Colon (tissue), 2 donors: ENCODE results near the gene KRT25.

Experiments used
- FAIRE-seq: peaks from 2 replicates; lab custom pipeline; 2012; peaks lifted over from hg19 to GRCh38; lab: Jason Lieb, UNC
- donor health status: control.
- donor health status: control.

The KRT25 gene, protein sequence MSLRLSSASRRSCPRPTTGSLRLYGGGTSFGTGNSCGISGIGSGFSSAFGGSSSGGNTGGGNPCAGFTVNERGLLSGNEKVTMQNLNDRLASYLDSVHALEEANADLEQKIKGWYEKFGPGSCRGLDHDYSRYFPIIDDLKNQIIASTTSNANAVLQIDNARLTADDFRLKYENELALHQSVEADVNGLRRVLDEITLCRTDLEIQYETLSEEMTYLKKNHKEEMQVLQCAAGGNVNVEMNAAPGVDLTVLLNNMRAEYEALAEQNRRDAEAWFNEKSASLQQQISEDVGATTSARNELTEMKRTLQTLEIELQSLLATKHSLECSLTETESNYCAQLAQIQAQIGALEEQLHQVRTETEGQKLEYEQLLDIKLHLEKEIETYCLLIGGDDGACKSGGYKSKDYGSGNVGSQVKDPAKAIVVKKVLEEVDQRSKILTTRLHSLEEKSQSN

DNA sequence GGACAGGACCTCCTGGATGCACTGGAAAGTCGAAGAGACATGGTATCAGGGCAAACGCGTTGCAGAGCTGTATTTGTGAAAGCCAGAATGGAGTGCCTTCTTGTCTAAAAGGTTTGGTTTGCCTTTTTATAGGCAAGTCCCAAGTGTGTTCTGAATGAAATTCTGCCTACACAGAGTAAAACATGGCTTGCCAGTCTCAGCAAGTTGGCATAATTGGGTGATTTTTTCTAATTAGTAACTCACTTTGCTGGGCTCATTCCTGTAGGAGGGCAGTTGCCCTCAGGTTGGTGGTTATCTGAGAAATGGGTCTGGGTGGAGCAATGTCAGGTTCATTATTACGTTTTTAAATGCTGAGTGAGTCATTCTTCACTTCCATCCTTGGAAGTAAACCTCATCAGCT is at the start of gene KRT25:
Gene KRT25, minus strand, starts transcription at position 101 of the 400 bp plus-strand sequence. Its CDS starts 60 bp downstream, at position 41.
- FAIRE-seq, result no peak

DNA sequence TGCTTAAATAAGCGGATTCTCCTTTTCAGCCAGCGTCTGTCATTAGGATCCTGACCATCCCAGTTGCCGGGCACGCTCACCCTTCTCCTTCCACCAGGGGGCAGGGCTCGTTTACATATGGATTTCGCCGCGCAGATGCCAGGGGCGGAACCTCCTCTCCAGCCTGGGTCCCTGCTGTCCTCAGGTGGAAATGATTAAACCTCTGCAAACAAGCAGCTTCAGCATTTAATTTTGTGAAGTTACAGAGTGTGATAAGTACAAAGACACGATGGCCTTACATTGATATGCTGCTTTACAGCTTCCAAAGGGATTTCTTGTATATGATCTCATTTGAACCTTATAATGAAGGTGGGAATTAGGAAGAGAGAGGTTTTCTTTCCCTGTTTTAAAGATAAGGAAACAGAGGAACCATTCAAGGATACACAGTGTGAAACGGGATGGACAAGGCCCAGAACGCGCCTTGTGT is 48.5 kb upstream of the KRT25 start:
- no peak for FAIRE-seq

DNA sequence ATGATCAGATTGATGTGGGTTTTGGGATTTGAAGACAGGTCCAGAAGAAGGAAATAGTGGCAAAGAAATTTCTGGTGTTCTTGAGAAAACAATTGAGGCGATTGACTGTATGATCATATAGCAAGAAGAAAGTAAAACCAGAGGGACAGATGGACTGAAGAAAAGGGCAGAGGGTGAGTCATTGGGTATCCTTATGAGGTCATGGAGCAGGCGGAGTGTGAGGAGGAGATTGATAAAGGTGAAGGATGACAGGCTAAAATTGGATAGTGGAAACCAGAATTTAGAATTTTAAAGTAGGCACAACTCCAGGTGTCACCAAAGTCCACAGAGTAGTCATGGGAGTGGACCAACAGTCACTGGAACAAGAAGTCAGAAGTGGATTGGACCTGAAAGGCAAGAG is 46.0 kb upstream of the KRT25 start:
- FAIRE-seq, result no peak

DNA sequence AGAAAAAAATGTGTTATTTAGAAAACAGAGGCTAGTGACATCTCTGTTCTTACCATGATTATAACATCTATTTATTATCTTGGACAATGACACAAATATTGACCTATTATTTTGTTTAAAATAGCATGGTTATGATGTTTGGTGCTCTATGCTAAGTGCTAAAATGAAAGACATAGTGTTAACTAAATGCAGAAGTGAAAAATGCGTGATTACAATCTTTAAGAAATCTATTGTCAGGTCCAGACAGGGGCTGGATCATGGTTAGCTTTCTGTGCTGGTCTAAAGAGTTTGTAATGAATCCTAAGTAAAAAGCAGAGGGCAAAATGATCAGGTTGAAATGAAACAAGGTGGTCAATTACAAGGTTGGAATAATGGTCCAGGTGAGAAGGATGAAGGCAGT is 45.2 kb upstream of the KRT25 start:
- no peak for FAIRE-seq

DNA sequence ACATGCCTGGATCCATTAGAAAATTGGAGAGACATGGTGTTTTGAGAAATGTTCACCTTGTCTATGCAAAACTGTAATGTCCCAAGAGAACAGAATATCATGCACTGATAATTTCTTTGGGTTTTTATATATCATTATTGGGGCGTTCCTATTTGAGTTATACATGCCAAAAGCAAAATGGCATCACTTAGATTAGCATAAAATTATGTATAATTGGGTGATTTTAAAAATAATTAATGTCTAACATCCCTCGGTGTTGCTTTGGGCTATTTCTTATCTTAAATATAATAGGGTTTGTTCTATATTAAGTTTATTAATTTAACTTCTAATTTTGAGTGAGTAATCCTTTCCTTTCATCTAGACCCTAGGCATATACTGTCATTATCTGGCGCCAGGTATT is 44.7 kb upstream of the KRT25 start, which contains the start of gene KRT28:
Gene KRT28, minus strand, starts transcription at position 101 of the 400 bp plus-strand sequence. Its CDS starts 66 bp downstream, at position 35.
- FAIRE-seq, result no peak

DNA sequence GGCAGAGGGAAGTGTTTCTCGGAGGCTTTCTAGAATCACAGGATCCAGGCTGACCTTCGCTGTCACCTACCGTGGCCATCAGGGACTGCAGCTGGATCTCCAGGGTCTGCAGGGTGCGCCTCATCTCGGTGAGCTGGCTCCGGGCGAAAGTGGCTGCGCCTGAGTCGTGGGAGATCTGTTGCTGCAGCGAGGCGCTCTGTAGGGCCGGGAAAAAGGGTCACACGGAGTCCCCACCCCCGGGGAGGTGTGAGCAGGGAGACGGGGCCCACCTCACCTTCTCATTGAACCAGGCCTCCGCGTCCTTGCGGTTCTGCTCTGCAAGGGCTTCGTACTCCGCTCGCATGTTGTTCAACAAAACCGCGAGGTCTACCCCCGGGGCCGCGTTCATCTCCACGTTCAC is 41.7 kb upstream of the KRT25 start:
- no peak for FAIRE-seq

DNA sequence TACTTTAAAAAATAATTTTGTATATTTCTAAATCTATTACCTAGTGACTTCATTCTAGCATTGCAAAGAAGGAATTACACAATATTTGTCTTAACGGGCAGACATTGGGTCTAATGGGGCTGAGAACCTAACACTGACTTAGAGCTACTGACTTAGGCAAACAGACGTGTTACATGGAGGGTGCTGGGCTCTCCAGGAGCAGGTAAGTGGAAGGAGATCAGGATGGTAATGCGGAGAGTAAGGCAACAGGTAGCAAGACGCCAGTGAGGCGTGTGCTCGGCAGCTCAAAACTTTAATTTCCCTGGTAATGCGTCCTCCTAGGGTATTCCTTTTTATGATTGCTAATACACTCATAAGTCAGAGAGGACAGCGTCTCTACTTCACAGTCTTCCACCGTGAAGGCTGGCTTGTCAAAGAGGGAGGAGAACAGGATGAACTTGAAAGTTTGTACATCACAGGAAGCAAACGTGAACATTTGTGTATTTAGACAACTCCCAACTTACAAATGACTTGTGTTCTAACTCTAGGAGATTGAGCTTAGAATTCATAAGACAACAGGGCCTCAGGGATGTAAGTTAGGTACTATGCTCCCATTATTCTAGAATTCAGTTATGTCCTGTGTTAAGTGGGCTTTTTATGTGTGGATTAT is 40.0 kb upstream of the KRT25 start:
- no peak for FAIRE-seq

DNA sequence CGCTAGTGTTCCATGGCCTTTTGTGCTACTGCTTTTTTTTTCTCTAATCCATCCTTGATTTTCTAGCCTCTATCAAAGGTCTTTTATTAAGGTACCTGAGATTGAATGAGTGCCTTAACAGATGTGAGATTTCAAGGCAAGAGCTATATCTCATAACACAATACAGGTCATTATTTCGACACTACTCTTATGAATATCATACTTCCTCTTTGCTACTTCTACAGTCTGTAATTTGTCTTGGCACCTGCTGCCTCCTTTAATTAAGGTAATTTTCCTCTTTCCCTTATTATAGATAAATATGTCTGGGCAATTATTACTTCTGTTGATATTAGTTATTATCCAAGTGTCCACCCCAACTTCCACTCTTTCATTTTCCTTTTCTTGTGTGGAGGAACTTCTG is 39.3 kb upstream of the KRT25 start:
- FAIRE-seq, result no peak

DNA sequence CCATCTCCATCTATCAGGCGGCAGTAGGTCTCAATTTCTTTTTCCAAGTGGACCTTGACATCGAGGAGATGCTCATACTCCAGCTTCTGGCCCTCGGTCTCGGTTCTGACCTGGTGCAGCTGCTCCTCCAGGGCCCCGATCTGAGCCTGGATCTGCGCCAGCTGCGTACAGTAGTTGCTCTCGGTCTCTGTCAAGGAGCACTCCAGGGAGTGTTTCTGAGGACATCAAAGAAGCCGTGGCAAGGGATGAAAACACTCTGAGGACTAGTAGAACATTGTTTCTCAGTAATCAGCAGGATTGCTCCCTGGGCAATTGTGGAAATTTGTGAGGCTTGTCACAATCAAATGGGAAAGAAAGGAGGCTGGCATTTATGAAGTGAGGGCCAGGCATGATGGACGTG is 38.7 kb upstream of the KRT25 start:
- FAIRE-seq, result no peak

DNA sequence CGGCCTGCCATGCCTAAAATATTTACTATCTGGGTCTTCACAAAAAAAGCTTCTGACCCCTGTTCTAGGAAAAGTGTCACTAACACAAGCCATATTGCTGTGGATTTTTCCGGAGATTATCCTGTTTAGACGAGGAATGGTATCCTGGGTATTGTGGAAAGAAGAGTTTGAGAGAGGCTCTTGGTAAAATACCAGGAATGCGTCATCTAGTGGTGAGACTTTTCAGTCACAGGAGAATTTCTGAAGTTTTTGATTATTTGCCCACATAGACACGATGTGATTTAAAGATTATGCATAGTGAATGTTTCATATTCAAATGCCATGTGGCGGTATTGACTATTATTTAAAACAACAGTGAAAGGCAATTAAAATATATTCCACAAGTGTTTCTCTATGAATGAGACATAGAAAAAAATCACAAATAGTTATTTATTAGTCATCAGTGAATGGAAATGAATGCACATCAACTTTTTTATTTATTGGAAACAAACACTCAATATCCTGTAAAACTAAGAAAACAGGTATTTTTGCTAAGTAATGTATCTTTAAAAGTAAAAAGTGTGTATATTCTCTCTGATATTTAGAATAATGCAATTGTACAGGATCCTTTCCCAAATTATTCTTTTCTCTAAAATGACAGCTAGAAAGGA is 36.8 kb upstream of the KRT25 start:
- no peak for FAIRE-seq

DNA sequence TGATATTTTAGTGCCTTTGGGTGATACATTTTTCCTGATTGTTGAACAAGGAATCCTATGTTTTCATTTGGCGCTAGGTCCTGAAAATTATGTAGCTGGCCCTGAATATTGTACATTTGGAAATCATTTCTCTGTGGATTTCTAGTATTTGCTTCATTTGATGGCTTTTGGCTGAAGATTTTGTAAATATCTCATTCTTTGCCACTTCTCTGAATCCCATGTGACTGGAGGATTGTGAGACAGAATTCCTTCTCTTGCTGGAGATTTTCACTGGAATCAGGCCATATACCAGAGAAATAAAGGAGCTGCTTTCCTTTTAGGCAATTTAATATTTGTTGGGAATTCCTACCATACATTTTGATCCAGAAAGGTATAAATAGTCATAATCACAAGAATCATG is 36.0 kb upstream of the KRT25 start:
- FAIRE-seq, result no peak

DNA sequence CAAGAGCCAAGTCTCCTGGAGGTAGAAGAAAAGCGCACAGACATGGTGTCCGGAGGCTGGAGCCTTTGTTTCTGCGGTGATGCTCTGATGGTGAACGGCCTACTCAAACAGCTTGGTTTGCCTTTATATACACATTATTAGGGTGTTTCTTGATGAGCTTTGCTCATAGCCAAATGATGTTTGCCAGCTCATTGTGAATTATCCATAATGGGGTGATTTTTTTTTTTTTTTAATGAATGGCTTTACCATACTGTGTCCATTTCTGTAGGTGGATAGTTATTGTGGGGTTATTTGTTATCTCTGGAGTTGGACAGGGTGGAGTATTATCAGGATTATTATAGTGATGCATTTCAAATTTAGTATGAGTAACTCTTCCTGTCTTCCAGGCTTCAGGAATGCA is 27.3 kb upstream of the KRT25 start, which contains the start of gene KRT27:
Gene KRT27, minus strand, starts transcription at position 101 of the 400 bp plus-strand sequence. Its CDS starts 57 bp downstream, at position 44.
- no peak for FAIRE-seq

DNA sequence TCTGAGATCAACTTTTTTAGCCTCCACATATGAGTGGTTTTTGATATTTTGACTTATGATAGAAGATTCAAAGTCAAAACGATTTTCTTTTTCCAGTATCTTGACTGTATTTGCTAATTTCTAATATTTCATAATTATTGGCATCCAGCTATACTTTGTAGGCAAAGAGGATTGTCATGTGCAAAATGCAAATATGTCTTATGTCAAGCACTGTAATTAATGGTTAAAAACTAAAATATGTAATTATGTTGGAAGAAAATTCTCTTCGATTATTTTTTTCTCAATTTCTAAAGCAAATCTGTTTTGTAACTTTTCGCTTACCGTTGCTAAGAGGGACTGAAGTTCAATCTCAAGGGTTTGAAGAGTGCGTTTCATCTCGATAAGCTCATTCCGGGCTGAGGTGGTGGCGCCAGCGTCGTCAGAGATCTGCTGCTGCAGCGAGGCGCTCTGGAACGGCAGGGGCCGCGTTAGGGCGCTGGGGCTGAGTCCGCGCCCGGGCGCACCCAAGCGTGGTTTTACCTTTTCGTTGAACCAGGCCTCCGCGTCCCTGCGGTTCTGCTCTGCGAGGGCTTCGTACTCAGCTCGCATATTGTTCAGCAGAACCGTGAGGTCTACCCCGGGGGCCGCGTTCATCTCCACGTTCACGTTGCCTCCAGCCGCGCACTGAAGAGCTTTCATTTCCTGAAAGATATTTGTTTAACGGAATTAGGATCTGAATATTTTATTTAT is 24.2 kb upstream of the KRT25 start:
- no peak for FAIRE-seq

DNA sequence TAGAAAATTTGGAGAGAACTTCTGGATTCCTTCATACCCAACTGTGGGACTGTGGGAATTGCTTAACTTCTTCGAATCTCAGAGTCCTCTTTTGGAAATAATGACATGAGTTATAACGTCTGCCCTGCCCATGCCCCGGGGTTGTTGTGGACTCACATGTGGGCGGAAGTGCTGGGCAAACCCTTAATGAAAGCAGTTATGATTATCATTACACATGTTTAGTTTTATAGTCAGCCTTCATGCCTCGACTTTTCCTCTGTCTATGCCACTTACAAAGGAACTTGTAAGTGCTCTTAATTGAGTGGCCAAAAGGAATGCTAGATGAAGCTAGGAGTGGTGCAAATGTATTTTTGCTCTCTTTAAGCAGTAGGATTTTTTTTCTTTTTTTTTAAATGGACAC is 23.3 kb upstream of the KRT25 start:
- FAIRE-seq, result no peak

DNA sequence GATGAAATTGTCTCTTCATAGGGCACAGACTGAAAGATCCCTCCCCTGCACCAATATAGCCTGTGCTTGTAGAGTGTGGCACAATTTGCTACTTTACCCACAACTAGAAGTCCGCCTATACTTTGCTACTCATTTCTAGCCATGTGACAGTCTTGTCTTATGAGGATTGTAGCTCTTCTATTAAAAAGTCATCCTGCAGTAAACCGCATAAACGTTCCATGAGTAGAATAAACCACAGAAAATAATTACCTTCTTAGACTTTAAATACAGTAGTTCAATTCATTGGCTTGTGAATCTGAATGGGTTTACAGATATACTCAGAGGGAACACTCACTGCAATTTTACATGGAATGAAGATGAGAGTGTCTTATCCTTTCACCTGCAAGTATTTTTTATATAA is 22.8 kb upstream of the KRT25 start:
- FAIRE-seq, result no peak

DNA sequence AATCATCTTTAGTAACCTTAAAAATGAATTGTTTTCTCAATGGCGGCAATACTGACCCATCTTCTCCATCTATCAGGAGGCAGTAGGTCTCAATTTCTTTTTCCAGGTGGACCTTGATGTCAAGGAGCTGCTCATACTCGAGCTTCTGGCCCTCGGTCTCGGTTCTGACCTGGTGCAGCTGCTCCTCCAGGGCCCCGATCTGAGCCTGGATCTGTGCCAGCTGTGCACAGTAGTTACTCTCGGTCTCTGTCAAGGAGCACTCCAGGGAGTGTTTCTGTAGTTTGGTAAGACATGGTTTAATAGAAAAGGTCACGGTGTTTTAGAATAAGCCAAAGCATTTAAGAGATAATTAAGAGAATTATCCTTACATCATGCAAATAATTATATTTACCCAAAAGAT is 22.3 kb upstream of the KRT25 start:
- no peak for FAIRE-seq

DNA sequence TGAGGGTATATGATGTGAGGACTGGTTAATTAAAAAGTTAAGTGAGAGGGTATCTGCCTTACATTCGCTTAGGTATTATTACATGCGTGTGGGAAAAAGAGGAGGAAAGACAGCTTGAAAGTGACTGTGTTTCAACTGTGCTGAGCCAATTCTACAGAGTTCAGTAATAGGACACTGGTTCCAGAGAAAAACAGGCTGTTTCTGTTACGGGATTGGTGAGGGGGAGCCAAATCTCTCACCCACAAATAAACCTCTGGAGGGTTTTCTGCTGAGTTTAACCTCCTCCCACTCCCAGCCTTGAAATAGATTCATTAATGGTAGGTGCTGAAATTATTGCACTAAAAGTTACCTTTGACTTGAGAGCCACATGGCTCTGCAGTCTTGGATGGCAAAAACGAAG is 20.8 kb upstream of the KRT25 start:
- no peak for FAIRE-seq

DNA sequence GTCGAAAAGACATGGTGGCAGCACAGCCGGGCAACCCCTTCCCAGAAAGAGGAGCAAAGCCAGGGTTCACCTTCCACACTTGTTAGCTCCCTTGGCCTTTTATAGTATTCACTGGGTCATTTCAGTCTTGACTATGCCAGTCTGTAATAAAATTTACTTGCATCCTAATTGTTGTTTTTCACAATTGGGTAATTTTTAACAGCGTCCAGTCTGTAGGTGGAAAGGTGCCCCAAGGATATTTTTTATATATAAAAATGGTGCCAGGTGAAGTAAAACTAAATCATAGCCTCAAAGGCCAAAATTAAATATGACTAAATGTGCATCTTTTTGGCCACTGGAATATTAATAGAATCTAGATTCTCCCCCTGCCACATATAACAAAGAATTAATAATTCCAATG is 17.0 kb upstream of the KRT25 start, which contains the start of gene KRT26:
Gene KRT26, minus strand, starts transcription at position 101 of the 400 bp plus-strand sequence. Its CDS starts 88 bp downstream, at position 13.
- no peak for FAIRE-seq

DNA sequence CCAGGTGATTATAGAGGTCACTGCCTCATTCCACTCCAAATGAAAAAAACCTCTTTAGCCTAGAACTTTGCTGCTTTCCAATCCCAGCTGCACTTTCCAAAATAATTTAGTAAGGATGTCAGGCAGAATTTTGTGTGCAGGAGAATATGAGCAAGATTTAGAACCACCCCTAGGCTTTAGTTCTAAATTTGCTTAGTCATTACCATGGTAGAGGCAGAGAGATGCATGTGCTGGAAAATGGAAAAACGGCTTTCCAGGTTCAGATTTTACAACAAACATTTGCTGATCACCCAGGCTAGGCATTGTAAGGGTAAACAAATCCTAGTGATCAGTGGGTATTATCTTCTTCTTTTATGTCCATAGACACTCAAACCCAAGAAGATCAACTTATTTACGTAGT is 10.5 kb upstream of the KRT25 start:
- FAIRE-seq, result no peak

DNA sequence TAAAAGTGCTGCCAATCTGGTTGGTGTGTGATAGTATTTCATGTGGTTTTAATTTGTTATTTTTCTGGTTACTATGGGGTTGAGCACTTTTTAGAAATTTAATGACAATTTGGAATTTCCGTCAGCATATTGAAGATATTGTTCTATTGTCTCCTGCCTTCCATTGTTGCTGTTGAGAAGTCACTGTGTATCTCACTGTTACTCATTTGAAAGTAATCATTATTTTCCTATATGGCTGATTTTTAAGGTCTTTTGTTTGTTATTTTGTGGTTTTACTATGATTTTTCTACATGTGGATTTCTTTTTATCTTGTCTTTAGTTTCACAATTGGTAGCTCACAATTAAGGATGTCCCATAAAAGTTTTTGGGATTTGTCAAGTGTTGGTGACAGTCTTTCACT is 8.6 kb upstream of the KRT25 start:
- no peak for FAIRE-seq

DNA sequence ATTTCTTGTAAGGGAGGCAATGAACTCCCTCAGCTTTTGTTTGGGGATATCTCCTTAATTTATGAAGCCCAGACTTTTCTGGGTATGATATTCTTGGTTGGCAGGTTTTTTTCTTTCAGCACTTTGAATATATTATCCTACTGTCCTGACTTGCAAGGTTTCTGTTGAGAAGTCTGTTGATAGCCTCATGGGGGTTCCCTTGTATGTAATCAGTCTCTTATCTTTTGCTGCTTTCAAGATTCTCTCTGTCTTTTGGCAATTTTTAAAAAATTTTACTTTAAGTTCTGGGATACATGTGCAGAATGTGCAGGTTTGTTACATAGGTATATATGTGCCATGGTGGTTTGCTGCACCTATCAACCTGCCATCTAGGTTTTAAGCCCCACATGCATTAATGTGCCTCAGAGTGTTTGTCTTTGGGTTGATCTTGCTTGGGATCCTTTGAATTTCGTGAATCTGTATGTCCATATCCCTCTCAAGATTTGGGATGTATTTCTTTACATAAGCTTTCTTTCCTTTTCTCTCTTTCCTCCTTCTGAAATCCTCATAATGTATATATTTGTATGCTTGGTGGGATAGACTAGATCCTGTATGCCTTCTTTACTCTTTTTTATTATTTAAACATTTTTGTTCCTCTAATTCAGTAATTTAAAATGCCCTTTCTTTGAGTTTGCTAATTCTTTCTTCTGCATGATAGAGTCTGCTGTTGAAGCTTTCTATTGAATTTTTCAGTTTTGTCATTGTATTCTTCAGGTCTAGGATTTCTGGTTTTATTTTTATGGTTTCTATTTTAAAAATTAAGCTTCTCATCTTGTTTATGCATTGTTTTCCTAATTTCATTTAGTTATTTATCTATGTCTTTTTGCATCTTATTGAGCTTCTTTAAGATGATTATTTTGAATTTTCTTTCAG is 5.2 kb upstream of the KRT25 start:
- FAIRE-seq, result no peak
